Measurements from ENCODE around the gene MGAT5B. TPM values are rescaled to one million over a fixed set of nuclear protein-coding genes. Genes with fewer than 3 reads are reported as not detected.

Gene MGAT5B
- total and polyA plus RNA-seq, 9 of the 15 experiments (the other 6 are each of a cell fraction or from before 2014, with no cell fraction given), result 0.09 to 0.43 (median 0.18) TPM; not detected in 4

- H3K36me3 ChIP-seq (ENCODE audit: control insufficient read depth, insufficient read depth, low read length), result no peaks in the 10 kb centered on the region
- H3K9me3 ChIP-seq (replicated peaks; ENCODE audit: control insufficient read depth, insufficient read depth, low read depth, low read length), result no peaks in the 10 kb centered on the region
- H3K27ac ChIP-seq (ENCODE audit: extremely low read depth, low read depth, low read length), result no peak overlapping the region
- no peaks in the 10 kb centered on the region for H4K20me1 ChIP-seq (replicated peaks; ENCODE audit: control insufficient read depth, insufficient read depth, low read length)
- CTCF ChIA-PET (ENCODE audit: low intra/inter-chr PET ratio), result no interaction called here
- no peak overlapping the region for H3K9ac ChIP-seq (ENCODE audit: insufficient read depth in 1 of 2, low read depth in 2 of 2, low read length in 2 of 2)
- no peak for ATAC-seq
- H2AFZ ChIP-seq (ENCODE audit: low read depth, low read length), result no peak overlapping the region
- H3K4me1 ChIP-seq (replicated peaks in 1 of 2; ENCODE audit: control insufficient read depth in 2 of 2, insufficient read depth in 2 of 2, low read length in 2 of 2), result 0 out of 5 replicates have a peak, but pooled peaks cover 0 to 3% of the 10 kb centered on the region in 2 experiments
- H3K27me3 ChIP-seq (ENCODE audit: control insufficient read depth in 2 of 2, insufficient read depth in 2 of 2, low read length in 2 of 2), result peaks cover 39 to 71% of the 10 kb centered on the region in 2 experiments
- BruUV-seq (replicated peaks), result no TSS peak
- H3K4me2 ChIP-seq (ENCODE audit: insufficient read depth, low read length), result no peak overlapping the region
- WGBS (ENCODE audit: insufficient coverage, low coverage, missing lambda C conversion rate), result 0% methylated on average over 6 of the region's 6 CpGs
- no peak overlapping the region for H3K4me3 ChIP-seq
- H3K9me1 ChIP-seq (ENCODE audit: control insufficient read depth, insufficient read depth, low read length), result no peaks in the 10 kb centered on the region
- DNase-seq (ENCODE audit: extremely low read depth in 1 of 4, low spot score in 3 of 4), result no peak
- in situ Hi-C loops (cut with MboI), result no loop called here
- intact Hi-C loops (cut with micrococcal nuclease), result no loop called here
- no peak for FAIRE-seq
- no peaks in the 10 kb centered on the region for H3K79me2 ChIP-seq (ENCODE audit: control insufficient read depth, insufficient read depth, low read length)
- POLR2A ChIA-PET, result no interaction called here
- TF ChIP-seq SIN3B (IDR thresholded peaks at IDR 0.05; ENCODE audit: low read depth), result no peak
- TF ChIP-seq CHAMP1 (IDR thresholded peaks at IDR 0.05), result no peak
- no peak for TF ChIP-seq TBL1XR1 (IDR thresholded peaks at IDR 0.05; ENCODE audit: low read length in 2 of 2)
- TF ChIP-seq NR3C1 (CRISPR knock-in tag; IDR thresholded peaks at IDR 0.05), result no peak
- TF ChIP-seq ATF1 (CRISPR knock-in tag; IDR thresholded peaks at IDR 0.05), result no peak
- no peak for TF ChIP-seq ATF1 (tag; IDR thresholded peaks at IDR 0.05)
- TF ChIP-seq ZNF253 (CRISPR knock-in tag; conservative IDR thresholded peaks at IDR 0.05), result no peak
- no peak for TF ChIP-seq XRCC3 (IDR thresholded peaks at IDR 0.05)
- no peak for TF ChIP-seq XRCC5 (IDR thresholded peaks at IDR 0.05; ENCODE audit: low read depth, low read length)
- TF ChIP-seq ZBTB49 (CRISPR knock-in tag; IDR thresholded peaks at IDR 0.05; ENCODE audit: borderline replicate concordance), result no peak
- TF ChIP-seq ZNF778 (CRISPR knock-in tag; IDR thresholded peaks at IDR 0.05), result no peak
Measured at GRCh38 chr17:76930107-76930506, 61.9 kb downstream of the MGAT5B start.
